OCI-LY1 (cell line): ENCODE measurements around the gene TM4SF1.

Source experiments
- CTCF ChIP-seq: fragments of 200-600 bp; sonication (generic), shearing (Covaris generic); IDR thresholded peaks from 2 replicates; pipeline ENCODE4 v1.5.1; 2017; ENCODE audit warnings: mild to moderate bottlenecking, antibody characterized with exemption, low read length, moderate library complexity, mixed read lengths
- EZH2 ChIP-seq: fragments of 200-600 bp; sonication (generic), shearing (Covaris generic); IDR thresholded peaks from 2 replicates; pipeline ENCODE4 v1.8.0; 2017; ENCODE audit warnings: borderline replicate concordance, mixed run types, mild to moderate bottlenecking, antibody characterized with exemption, low read length, moderate library complexity, mixed read lengths

- TF ChIP-seq CTCF (no peak), EZH2 (no peak)
Observed at GRCh38 chr3:149419816-149420215, 42.4 kb upstream of the TM4SF1 start.
